ENCODE data around the gene VRK1. TPM values are rescaled to one million over a fixed set of nuclear protein-coding genes. Genes with fewer than 3 reads are reported as not detected.

VRK1 gene
- total RNA-seq, 1 donor from 2014 or later = 126 TPM

GRCh38 chr14:96905825-96906224, 108.6 kb downstream of the VRK1 start:
- peaks cover 3% of the 10 kb centered on the region for H3K36me3 Mint-ChIP-seq
- no peaks in the 10 kb centered on the region for H3K9me3 ChIP-seq (ENCODE audit: low read depth)
- H3K79me2 ChIP-seq (ENCODE audit: low read depth) = no peaks in the 10 kb centered on the region
- H4K20me1 ChIP-seq (ENCODE audit: low read depth) = no peaks in the 10 kb centered on the region
- TF ChIP-seq EZH2 (IDR thresholded peaks at IDR 0.05) = no peak
- no peak for TF ChIP-seq EZH2phosphoT487 (IDR thresholded peaks at IDR 0.05)
- TF ChIP-seq CTCF (IDR thresholded peaks at IDR 0.05) = no peak
- H3K4me2 ChIP-seq = no peak overlapping the region
- H3K4me1 ChIP-seq = peaks cover 23% of the 10 kb centered on the region
- no peaks in the 10 kb centered on the region for H3K36me3 ChIP-seq
- H3K9me3 Mint-ChIP-seq = peaks cover 13% of the 10 kb centered on the region
- H3K4me3 ChIP-seq = no peak overlapping the region
- no peak overlapping the region for H3K27ac ChIP-seq
- no peak overlapping the region for H3K9ac ChIP-seq
- H2AFZ ChIP-seq (replicated peaks) = no peak overlapping the region
- no peak for DNase-seq (ENCODE audit: low spot score)
- no peaks in the 10 kb centered on the region for H3F3A ChIP-seq (ENCODE audit: low read depth)
- peaks cover 2% of the 10 kb centered on the region for H3K27me3 Mint-ChIP-seq (ENCODE audit: insufficient read depth, low read depth)
- no peaks in the 10 kb centered on the region for H3K27me3 ChIP-seq
- peaks cover 3% of the 10 kb centered on the region for H3K4me1 Mint-ChIP-seq
- peak overlapping the region; percentile 58 for H3K27ac Mint-ChIP-seq
- H3K4me3 Mint-ChIP-seq = no peak overlapping the region

GRCh38 chr14:96906434-96906833, 109.3 kb downstream of the VRK1 start:
- no peaks in the 10 kb centered on the region for H3K79me2 ChIP-seq (ENCODE audit: low read depth)
- H3K9me3 Mint-ChIP-seq = peaks cover 13% of the 10 kb centered on the region
- H2AFZ ChIP-seq (replicated peaks) = no peak overlapping the region
- H3K36me3 Mint-ChIP-seq = peaks cover 3% of the 10 kb centered on the region
- no peak overlapping the region for H3K27ac Mint-ChIP-seq
- H3K4me1 ChIP-seq = peaks cover 23% of the 10 kb centered on the region
- no peak overlapping the region for H3K4me3 ChIP-seq
- no peaks in the 10 kb centered on the region for H3K27me3 ChIP-seq
- H3K36me3 ChIP-seq = no peaks in the 10 kb centered on the region
- TF ChIP-seq EZH2 (IDR thresholded peaks at IDR 0.05) (no peak), EZH2phosphoT487 (IDR thresholded peaks at IDR 0.05) (no peak), CTCF (IDR thresholded peaks at IDR 0.05) (no peak)
- no peak overlapping the region for H3K4me3 Mint-ChIP-seq
- no peaks in the 10 kb centered on the region for H3F3A ChIP-seq (ENCODE audit: low read depth)
- no peak for DNase-seq (ENCODE audit: low spot score)
- no peak overlapping the region for H3K9ac ChIP-seq
- no peak overlapping the region for H3K4me2 ChIP-seq
- no peak overlapping the region for H3K27ac ChIP-seq
- no peaks in the 10 kb centered on the region for H3K9me3 ChIP-seq (ENCODE audit: low read depth)
- peaks cover 2% of the 10 kb centered on the region for H3K27me3 Mint-ChIP-seq (ENCODE audit: insufficient read depth, low read depth)
- H3K4me1 Mint-ChIP-seq = peaks cover 3% of the 10 kb centered on the region
- H4K20me1 ChIP-seq (ENCODE audit: low read depth) = no peaks in the 10 kb centered on the region

GRCh38 chr14:96909841-96910364, 112.7 kb downstream of the VRK1 start:
- H3K4me1 ChIP-seq = no peaks in the 10 kb centered on the region
- H3K4me2 ChIP-seq = no peak overlapping the region
- no peaks in the 10 kb centered on the region for H4K20me1 ChIP-seq (ENCODE audit: low read depth)
- peaks cover 20% of the 10 kb centered on the region for H3K9me3 Mint-ChIP-seq
- H3K27me3 ChIP-seq = no peaks in the 10 kb centered on the region
- no peak for TF ChIP-seq EZH2phosphoT487 (IDR thresholded peaks at IDR 0.05)
- no peak for TF ChIP-seq CTCF (IDR thresholded peaks at IDR 0.05)
- no peak for TF ChIP-seq EZH2 (IDR thresholded peaks at IDR 0.05)
- no peaks in the 10 kb centered on the region for H3K9me3 ChIP-seq (ENCODE audit: low read depth)
- no peak overlapping the region for H2AFZ ChIP-seq (replicated peaks)
- no peaks in the 10 kb centered on the region for H3K79me2 ChIP-seq (ENCODE audit: low read depth)
- no peaks in the 10 kb centered on the region for H3K36me3 ChIP-seq
- H3F3A ChIP-seq (ENCODE audit: low read depth) = no peaks in the 10 kb centered on the region
- peaks cover 9% of the 10 kb centered on the region for H3K36me3 Mint-ChIP-seq
- H3K27ac ChIP-seq = no peak overlapping the region
- H3K4me3 ChIP-seq = no peak overlapping the region
- H3K9ac ChIP-seq = no peak overlapping the region
- DNase-seq (ENCODE audit: low spot score) = no peak
- peaks cover 8% of the 10 kb centered on the region for H3K27me3 Mint-ChIP-seq (ENCODE audit: insufficient read depth, low read depth)
- no peak overlapping the region for H3K4me3 Mint-ChIP-seq
- H3K4me1 Mint-ChIP-seq = no peaks in the 10 kb centered on the region
- H3K27ac Mint-ChIP-seq = no peak overlapping the region

Measured in neural progenitor cell (in vitro differentiated cells).